GM21526 (cell line): ENCODE results near the gene CDHR3.

Experiments
- ATAC-seq: cut with Tn5 transposase; IDR thresholded peaks from one replicate; pipeline ENCODE4 v1.9.1; 2021; ENCODE audit warnings: moderate library complexity; ENCODE audit not compliant: unreplicated experiment, low FRiP score

The CDHR3 gene

DNA sequence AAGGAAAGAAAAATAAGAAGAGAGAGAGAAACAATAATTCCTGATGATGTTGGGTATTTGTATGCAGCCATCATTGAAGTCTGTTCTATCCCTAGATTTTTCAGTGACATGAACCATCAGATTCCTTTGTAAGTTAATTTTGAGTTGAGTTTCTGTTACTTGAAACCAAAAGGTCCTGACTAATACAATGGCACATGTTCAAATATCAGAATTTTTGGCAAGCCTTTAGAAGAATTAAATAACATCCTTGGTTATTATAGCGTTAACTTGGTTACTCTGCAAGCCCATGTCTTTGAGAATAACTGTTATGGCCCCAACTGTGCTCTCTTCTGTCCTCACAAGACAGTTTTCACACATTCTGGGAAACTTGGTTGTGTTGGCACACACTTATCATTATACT lies 82.5 kb downstream of the CDHR3 start:
- no peak for ATAC-seq

DNA sequence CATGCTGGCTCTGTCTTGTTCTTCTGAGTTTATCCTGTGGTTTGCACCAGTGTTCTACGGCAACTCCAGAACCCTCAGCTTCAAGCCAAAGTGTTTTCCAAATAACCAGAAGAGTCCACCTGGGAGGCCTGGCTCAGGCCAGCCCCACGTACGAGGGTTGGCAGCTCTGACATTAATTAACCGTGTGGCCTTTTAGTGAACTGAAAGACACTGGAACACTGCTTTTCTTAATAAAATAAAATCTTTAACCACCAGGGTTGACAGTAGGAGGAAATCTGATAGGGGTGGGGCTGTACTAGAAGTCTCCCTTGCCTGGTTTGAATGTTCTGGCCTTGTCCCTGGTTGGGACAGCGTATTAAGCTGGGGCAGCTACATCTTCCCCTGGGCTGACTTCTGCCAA lies 84.1 kb downstream of the CDHR3 start:
- ATAC-seq, result no peak

DNA sequence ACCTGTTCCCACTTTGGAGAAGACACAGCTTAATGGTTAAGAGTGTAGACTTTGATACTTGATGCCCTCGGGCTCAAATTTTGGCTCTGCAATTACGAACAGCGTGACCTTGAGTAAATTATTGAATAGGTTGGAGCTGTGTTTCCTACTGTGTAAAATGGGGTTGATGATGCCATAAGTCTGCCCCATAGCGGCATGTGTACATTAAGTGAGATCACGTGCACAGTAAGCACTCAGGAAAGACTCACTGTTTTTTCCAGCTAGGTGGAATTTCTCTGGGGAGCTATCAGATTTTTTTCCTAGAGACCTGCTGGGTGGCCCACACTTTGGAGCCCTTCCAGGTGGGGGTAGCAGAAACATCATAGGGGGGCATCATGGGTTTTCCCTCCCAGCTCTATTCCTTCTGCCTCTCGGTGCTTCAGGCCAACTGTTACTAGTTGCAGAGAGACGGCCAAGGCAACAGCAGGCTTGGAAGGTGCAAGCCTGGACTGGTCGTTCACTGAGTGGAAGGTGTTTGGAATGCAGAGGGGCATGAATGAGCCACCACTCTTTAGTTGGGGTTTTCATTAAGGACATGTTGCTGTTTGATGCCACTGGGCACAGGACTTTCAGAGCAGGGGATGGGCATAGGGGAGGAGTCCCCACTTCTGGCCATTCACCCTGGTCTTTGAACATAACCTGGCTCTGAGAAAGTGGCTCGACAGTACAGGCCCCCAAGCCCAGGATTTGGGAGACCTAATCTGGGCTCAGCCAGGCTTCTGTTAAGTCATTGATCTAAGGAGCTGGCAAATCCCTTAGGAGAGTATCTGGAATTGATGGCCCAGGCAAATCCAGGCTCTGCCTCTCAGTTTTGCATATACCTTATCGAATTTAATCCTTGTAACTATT lies 85.0 kb downstream of the CDHR3 start:
- ATAC-seq, result no peak

DNA sequence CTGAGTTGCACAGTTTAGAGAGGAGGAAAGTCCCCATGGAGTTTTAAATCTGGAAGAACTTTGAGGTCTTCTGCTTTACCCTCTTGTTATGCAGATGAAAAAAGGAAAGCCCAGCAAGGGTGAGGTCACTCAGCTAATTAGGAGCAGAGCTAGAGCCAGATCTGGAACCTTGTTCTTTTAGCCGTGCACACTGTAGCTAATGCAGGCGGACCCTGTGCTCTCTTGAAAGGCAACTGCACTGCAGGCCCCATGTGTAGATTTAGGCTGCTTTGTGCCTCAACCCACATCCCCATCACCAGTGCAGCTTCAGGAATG lies 85.6 kb downstream of the CDHR3 start:
- ATAC-seq, result no peak

DNA sequence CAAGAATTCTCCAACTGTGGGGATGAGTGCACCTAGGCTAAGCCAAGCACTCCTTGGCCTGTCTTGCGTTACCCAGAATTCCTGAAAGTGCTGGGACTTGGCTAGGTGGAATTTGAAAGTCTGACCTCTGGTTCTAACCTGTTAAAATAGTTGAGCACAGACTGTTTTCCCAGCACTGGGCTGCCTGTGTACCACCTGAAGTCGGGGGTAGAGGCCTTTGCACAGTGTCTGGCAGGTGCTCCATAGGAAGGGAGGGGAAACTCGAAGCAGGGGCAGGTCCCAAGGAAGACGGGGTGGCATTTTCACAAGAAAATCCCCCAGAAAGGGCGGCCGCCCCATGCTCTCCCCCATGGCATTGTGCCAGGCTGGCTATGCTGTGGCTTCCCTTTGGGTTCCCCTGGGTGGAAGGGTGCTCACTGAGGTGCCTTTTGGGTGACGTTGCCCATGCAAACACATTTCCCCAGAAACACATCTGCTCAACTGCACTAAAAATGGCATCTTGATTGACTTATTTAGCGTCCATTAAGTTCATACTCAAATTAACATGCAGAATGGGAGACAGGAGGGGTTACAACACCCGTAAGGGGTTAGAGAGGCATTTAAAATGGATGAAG lies 86.2 kb downstream of the CDHR3 start:
- no peak for ATAC-seq

DNA sequence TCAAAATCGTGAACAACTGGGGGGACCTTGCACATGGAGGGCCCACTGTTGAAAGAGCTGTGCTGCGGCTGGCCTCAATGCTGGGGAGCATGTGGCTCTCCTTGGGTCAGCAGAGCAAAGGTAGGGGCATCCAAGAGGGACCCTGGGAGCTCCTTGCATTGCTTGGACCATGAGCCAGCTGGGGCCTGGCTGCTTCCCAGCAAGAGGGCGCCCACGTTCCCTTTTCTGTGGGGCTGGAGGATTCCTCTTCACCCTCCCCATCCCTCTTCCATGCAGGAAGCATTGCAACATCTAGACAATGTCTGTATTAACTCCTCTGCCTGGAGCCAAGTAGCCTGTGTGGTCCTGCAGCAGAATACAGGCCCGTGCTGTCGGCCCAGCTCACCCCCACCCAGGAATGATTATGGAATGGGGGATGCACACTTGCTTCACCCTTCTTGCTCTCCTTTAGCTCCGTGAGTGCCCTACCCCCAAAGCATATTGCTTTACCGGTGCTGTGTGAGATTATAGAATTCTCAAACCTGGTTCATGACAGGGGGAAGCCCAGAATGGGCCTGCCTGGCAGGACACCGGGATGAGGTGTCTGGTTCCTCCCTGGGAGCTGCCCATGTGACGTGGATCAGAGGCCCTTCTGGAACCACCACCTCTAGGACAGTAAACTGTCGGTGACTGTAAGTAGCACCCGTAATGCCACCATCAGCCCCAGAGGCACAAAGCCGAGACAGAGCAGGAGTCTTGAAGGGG lies 87.1 kb downstream of the CDHR3 start:
- no peak for ATAC-seq

DNA sequence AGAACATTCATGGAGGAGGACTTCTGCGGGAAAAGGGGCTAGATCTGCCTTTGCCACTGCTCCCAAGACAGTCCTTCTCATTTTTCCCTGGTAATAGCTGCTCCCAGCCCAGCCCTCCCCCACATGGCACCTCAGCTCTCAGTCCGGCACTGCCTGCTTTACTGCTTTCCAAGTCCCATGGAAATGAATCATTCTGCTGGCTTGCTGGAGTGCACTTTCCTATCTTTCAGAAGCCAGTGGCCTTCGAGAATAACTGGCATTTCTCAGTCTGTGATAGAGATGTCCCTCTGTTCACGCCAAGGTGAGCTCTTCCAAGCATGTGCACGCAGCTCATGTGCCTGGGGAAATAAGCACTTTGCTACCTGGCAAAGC lies 87.7 kb downstream of the CDHR3 start:
- ATAC-seq, result no peak

DNA sequence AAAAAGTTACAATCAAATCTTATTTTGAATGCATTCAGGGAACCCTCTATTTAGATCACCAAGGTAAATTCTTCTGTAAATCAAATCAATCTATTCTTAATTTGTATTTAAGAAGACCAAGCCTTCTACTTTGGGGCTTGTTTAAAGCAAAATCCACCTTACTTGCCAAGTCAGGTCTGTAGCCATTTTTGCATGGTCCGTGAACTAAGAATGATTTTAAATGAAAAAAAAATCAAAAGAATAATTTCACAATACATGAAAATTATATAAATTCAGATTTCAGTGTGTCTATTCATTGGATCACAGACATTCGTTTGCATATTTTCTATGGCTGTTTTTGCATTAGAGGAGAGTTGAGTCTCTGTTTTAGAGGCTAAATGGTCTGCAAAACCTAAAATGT lies 89.6 kb downstream of the CDHR3 start:
- no peak for ATAC-seq

DNA sequence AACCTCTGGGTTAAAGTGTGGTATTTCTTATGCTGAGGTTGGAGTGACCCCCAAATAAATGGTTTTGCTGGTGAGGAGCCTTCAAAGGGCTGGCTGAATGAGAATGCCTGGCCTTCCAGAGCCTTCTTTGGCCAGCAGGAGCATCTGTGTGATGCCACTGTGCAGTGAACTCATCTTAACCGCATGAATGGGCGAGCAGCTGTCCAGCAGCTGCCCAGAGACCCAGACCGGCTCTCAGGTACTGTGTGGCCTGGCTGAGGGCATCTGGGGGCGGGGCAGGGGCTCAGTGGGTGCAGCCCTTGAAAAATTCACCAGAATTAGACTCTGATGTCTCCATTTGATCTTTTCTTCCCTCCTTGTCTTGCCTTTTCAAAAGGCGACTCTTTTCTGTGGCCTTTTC lies 90.0 kb downstream of the CDHR3 start:
- no peak for ATAC-seq

DNA sequence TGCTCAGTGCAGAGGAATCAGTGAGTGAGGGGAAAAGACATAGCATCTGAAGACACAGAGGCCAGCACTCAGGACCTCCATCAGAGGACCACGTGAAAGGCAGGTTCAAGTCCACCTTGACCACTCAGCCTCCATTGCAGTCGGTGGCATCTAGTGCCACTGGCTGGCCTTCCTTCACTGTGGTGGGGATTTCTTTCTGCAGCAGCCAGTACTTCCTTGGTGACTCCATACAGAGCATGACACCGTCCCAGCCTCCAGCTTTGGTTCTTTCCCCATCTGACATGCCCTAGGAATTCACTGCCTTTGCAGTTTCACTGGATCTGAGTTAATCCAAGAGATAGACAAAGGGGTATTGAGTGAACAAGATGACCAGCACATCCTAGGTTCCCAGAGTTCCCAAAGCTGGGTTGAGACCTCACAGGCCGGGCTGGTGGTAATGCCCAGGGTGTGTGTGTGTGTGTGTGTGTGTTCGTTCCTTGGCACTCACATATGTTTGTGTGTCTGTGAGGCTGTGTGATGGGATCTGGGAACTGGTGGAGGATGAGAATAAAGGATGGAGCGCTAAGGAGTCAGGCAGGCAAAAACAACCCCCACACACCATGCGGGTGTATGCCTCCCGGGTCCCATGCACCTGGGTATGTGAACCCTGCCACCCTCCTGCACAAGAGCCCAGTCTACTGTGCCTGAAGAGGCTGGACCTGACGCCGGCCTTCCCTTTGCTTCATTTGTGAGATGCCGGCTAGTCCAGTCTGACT lies 91.3 kb downstream of the CDHR3 start:
- no peak for ATAC-seq

DNA sequence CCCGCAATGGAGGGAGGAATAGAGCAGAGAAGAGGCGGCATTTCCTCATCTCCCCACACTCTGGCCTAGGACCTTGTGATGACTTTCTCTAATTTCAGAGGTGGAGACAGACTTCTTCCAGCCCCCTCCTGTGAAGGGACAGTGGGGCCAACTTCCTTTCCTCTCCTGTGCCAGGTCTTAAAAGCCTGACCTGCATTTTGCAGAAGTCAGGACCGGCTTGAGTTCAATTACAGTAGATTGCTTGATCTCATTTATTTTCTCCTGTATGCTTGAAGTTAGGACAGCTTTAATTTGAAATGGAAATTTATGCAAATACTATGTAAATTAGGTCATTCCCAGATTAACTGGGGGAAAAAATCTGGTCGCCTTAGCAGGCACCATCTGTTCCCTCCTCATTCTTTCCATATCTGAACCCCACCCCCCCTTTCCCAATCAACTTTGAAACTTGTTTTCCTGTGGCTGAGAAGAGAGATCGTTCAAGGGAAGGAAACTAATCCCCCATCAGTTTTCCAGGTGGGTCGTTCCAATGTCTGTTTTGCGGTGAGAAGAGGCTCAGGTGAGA lies 92.0 kb downstream of the CDHR3 start:
- no peak for ATAC-seq

DNA sequence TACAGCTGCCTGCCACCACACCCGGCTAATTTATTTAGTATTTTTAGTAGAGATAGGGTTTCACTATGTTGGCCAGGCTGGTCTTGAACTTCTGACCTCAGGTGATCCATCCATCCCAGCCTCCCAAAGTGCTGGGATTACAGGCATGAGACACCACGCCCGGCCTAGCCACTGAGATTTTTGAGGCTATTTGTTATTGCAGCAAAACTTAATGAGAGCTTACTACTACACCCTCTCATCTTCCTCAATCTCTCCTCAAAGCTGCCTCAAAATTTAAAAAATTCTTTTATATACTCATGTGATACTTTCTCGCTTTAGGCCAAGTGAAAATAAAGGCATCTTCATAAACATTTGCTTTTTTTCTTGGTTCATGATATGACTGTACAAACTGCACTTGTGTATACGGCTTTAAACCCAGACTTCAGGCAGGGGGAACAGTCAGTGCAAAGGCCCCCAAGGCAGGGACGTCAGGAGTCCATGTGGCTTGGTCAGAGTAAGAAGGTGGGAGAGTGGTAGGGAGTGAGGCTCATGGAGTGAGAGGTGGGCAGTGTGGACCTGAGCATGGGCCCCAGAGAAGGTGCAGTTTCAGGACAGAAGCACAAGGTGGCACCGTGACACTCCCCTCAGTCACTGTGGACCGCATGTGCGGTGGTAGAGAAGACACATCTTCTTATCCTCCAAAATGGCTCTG lies 93.6 kb downstream of the CDHR3 start:
- peak; percentile 44 for ATAC-seq

DNA sequence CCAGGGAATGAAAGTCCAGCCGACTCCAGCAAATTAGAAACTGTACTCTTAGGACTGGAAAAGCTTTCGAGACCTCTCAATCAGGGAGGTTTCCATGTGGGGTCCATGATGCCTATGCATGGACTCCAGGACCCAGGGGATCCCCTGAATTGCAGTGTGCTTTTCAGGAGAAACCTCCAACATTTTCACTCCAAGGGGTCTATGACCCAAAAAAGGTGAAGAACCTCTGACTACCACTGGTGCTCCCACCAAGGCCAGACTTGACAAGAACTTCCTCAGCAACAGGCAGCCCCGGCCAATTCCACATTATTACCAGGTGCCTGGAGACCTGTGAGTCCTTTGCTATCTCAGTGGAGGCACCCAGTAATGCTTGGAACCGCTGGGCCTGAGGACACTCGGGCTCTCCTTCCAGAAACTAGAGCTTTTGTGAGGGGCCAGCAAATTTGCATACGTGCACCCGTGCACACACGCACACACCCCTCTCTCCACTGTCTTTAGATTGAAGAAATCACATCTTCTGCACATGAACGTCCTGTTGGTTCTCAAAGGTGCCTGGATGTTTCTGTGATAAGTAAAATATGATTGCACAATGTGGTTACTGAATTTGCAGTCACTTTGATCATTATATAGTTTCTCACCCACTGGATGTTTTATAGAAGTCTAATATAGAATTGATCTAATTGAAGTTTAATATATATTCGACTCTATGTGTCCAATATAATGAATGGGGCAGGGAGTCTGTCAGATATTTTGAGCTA lies 94.3 kb downstream of the CDHR3 start:
- no peak for ATAC-seq

DNA sequence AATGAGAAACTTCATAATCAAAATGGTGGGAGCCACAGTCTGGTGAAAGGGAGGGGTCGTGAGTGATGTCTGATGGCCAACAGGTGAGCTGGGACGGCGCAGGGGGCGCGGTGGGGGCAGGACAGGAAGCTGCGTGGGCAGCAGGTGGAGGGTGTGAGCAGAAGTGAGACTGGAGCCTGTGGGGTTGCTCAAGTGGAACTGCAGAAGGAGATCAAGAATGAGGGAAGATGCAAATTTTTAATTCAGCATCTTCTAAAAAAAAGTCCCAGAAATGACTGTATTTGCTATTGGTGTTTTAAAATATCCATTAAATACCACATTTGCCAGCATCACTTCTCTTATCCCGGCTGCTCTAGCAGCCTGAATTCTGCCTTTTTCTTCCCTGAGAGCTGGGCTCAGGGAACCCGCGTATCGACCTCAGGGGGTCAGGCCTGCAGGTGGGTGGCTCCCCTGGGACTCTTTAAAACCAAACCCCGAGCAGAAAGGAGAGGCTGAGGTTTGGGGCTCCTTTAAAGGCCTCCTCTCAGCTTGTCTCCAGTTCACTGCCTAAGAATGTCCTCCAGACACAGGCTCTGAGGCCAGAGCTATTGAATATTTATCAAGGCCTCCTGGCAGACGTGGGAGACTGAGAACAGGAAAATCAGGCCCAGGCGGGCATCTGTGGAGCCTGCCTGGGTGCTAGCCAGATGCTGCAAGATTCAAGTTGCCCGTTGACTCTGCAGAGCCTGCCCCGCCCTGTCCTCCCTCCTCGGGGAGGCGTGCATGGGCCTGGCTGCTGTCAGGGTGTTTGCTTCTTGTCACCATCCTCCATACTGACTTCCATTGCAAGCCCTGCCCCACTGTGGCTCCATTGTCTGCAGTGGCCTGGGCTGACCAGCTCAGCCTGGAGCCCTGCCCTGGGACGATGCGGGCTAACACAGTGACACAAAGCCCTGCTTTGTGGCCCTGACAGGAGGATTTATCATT lies 95.2 kb downstream of the CDHR3 start:
- ATAC-seq, result peak; percentile 52

DNA sequence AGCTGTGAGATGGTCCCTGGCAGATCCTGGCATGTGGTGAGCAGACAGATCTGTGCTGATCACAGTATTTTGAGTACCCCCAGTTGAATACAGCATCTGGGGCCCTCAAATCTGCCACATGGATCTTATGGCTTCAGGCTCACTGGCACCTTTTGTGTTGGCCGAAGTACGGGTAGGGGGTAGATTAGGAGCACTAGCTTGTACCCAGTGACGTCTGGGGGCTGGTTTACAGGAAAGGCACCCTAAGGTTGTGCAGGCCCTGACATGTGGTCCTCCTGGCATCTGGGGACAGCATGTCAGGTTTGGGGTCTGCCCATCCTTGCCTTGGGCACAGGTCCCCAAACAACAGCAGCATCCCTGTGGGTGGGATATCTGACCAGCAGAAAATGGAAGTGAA lies 95.9 kb downstream of the CDHR3 start:
- no peak for ATAC-seq

DNA sequence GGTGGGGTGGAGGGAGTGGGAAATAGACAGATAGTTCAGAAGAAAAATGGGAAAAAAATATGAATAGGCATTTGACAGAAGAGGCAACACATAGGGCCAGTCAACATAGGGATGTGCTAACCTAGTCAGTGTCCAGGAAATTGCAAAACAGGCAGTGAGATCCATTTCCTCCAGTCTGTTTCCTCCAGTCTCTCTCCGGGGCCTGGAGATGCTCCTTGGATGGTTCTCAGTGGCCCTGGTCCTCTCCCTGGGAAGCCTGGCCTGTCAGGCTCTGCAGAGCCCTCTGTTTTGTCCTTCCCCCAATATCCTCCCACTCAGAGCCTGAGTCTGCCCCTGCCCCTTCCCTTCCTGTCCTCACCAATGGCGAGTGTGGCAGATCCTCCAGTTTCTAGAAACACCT lies 96.5 kb downstream of the CDHR3 start:
- no peak for ATAC-seq

DNA sequence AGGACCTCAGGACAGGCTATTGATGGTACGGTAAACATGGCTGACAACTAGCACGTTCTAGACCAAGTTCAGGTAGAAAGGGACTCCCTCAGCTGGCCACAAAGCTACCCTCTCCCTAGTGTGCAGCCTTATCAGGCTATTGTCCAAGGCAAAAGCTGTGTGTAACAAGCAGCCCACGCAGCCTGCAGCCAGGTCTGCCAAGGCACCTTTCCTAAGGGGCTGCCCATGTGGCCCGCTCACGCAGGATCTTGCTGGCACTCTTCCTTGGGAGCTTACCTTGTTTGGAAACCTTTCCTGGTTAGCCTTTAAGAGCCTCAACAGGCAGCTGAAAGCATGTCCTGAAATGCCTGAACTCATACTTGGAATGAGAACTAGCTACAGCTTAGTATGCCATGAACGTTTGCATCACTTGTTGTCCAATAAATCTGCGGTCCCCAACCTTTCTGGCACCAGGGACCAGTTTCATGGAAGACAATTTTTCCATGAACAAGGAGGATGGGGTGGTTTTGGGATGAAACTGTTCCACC lies 97.4 kb downstream of the CDHR3 start:
- ATAC-seq, result no peak
